Nephron progenitor cell (in vitro differentiated cells): ENCODE results near the gene CLTC.

Source experiments
- DNase-seq: peaks from one replicate; pipeline ENCODE4 v3.0.0; 2021
- H3K27ac Mint-ChIP-seq: 2 replicates; pipeline ENCODE4 v1.8.0; 2021; ENCODE audit warnings: mild to moderate bottlenecking, moderate library complexity, mixed read lengths
- H3K27me3 Mint-ChIP-seq: 2 replicates; pipeline ENCODE4 v1.8.0; 2021; ENCODE audit warnings: mild to moderate bottlenecking, low read depth, mixed read lengths; ENCODE audit not compliant: poor library complexity
- H3K36me3 Mint-ChIP-seq: 2 replicates; pipeline ENCODE4 v1.8.0; 2021; ENCODE audit warnings: low read depth, mixed read lengths
- H3K4me1 Mint-ChIP-seq: 2 replicates; pipeline ENCODE4 v1.8.0; 2021; ENCODE audit warnings: mixed read lengths
- H3K4me3 Mint-ChIP-seq: 2 replicates; pipeline ENCODE4 v1.8.0; 2021; ENCODE audit warnings: mild to moderate bottlenecking, moderate library complexity, mixed read lengths
- H3K9me3 Mint-ChIP-seq: 2 replicates; pipeline ENCODE4 v1.8.0; 2021; ENCODE audit warnings: mild to moderate bottlenecking, moderate library complexity, mixed read lengths
- TF ChIP-seq, protein P1 (sequence below): fragments of 200-600 bp; sonication (generic); IDR thresholded peaks from 2 replicates; pipeline ENCODE4 v1.5.0; 2021; ENCODE audit warnings: antibody characterized with exemption

The CLTC gene

DNA sequence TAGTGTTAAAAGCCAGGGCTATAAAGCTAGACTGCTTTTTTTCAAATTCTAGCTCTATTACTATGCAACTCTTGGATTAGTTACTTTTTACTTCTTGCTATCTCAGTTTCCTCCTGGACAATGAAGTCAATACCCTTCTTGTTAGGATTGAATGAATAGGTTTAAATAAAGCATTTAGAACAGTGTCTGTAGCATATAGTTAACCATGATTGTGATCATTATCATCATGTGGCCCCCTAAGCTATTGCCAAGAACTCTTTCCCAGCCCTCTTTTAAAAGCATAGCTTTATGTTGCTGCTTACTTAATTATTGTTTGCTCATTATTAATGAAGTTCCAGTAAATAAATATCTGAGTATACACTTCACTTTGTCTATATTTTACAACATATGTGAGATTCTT lies 92.2 kb downstream of the CLTC start:
- no peak for DNase-seq
- no peak overlapping the region for H3K27ac Mint-ChIP-seq
- no peaks in the 10 kb centered on the region for H3K9me3 Mint-ChIP-seq
- peaks cover 18% of the 10 kb centered on the region for H3K4me1 Mint-ChIP-seq
- no peak overlapping the region for H3K4me3 Mint-ChIP-seq
- H3K36me3 Mint-ChIP-seq = no peaks in the 10 kb centered on the region
- H3K27me3 Mint-ChIP-seq = peaks cover 2% of the 10 kb centered on the region
- TF ChIP-seq, protein P1, sequence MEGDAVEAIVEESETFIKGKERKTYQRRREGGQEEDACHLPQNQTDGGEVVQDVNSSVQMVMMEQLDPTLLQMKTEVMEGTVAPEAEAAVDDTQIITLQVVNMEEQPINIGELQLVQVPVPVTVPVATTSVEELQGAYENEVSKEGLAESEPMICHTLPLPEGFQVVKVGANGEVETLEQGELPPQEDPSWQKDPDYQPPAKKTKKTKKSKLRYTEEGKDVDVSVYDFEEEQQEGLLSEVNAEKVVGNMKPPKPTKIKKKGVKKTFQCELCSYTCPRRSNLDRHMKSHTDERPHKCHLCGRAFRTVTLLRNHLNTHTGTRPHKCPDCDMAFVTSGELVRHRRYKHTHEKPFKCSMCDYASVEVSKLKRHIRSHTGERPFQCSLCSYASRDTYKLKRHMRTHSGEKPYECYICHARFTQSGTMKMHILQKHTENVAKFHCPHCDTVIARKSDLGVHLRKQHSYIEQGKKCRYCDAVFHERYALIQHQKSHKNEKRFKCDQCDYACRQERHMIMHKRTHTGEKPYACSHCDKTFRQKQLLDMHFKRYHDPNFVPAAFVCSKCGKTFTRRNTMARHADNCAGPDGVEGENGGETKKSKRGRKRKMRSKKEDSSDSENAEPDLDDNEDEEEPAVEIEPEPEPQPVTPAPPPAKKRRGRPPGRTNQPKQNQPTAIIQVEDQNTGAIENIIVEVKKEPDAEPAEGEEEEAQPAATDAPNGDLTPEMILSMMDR = no peak

DNA sequence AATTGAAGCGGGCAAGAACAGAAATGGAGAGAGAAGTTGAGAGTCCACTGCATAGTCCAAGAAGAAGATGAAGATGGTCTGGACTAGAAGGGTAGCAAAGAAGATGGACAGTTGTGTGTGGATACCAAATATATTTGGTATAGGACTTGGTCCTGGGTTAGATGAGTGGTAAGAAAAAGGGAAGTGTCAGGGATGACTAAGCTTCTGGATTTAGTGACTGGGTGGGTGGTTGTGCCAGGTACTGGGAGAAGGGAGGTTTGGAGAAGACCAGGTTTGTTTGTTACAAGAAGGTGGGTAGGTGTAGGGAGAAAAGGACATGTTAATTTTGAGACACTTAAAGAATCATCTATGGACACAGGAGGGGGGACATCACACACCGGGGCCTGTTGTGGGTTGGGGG lies 93.2 kb downstream of the CLTC start:
- peaks cover 14% of the 10 kb centered on the region for H3K4me1 Mint-ChIP-seq
- no peak overlapping the region for H3K4me3 Mint-ChIP-seq
- H3K27ac Mint-ChIP-seq = peak overlapping the region; percentile 8
- no peaks in the 10 kb centered on the region for H3K36me3 Mint-ChIP-seq
- TF ChIP-seq, protein P1 = no peak
- H3K9me3 Mint-ChIP-seq = no peaks in the 10 kb centered on the region
- H3K27me3 Mint-ChIP-seq = peaks cover 2% of the 10 kb centered on the region
- DNase-seq = no peak

DNA sequence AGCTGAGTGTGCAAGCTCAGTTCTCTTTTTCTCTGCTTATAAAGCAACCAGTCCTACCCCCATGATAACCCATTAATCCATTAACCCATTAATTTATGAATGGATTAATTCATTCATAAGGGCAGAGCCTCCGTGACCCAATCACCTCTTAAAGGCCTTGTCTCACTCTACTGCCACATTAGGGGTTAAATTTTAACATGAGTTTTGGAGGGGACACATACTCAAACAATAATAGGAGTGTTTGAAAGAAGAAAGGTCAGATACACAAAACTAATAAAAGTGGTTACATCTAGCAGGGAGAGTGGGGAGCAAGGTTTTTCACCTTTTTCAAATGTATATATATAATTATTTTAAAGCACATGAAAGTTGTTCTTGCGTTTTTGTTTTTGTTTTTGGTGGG lies 94.6 kb downstream of the CLTC start:
- peaks cover 2% of the 10 kb centered on the region for H3K27me3 Mint-ChIP-seq
- H3K9me3 Mint-ChIP-seq = no peaks in the 10 kb centered on the region
- H3K4me3 Mint-ChIP-seq = no peak overlapping the region
- DNase-seq = no peak
- no peak overlapping the region for H3K27ac Mint-ChIP-seq
- TF ChIP-seq, protein P1 = no peak
- peaks cover 6% of the 10 kb centered on the region for H3K36me3 Mint-ChIP-seq
- H3K4me1 Mint-ChIP-seq = peaks cover 7% of the 10 kb centered on the region

DNA sequence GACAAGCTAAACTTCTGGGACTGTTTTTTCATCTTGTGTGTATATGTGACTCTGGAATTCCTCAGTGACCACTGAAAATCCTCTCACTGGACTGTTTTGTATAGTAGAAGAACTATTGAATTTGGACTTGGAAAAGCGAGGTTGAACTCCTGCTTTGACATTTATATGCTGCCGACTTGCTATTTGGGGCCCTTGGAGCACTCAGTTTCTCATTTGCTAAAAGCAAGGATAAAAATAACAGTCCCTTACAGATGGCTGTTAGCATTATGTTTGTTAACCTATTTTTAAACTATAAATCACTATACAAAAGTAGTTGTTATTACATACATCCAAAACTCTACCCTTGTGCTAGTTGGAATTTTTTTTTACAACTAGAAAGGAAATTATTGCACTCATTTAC lies 96.7 kb downstream of the CLTC start:
- peaks cover 6% of the 10 kb centered on the region for H3K36me3 Mint-ChIP-seq
- TF ChIP-seq, protein P1 = no peak
- peaks cover 5% of the 10 kb centered on the region for H3K4me1 Mint-ChIP-seq
- no peak overlapping the region for H3K4me3 Mint-ChIP-seq
- DNase-seq = no peak
- peaks cover 2% of the 10 kb centered on the region for H3K27me3 Mint-ChIP-seq
- H3K9me3 Mint-ChIP-seq = no peaks in the 10 kb centered on the region
- H3K27ac Mint-ChIP-seq = no peak overlapping the region

DNA sequence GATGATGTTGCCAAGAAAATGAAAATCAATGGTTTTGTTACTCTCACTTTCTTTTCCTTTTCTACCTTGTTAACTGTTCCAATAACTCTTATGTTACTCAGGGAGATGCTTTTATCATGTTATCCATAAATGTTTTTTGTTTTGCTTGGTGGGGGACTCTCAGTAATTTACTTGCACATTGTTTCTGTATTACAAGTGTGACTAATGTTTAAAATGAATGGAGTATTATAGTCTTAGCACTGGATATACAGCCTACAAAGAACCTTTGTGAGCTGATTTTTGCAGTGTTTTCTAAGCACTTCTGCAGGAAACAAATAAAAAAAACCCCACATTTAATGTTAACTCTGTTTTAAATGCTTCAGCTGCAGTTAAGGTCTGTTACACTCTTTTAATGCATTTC lies 99.8 kb downstream of the CLTC start:
- Mint-ChIP-seq H3K4me3 (no peak overlapping the region), H3K27ac (no peak overlapping the region), H3K9me3 (no peaks in the 10 kb centered on the region), H3K27me3 (no peaks in the 10 kb centered on the region), H3K36me3 (peaks cover 6% of the 10 kb centered on the region), H3K4me1 (peaks cover 5% of the 10 kb centered on the region)
- TF ChIP-seq, protein P1 = no peak
- DNase-seq = no peak

DNA sequence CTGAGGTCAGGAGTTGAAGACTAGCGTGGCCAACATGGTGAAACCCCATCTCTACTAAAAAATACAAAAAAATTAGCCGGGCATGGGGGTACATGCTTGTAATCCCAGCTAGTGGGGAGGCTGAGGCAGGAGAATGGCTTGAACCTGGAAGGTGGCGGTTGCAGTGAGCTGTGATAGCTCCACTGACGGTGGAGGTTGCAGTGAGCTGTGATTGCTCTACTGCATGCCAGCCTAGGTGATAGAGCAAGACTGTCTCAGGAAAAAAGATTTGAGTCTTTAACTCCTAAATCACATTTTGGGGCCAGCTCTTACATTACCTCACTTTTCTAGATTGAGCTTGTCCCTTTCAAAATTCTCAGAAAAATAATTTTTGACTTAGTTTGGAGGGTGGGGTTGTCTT lies 102.9 kb downstream of the CLTC start:
- Mint-ChIP-seq H3K4me3 (no peak overlapping the region), H3K36me3 (peaks cover 6% of the 10 kb centered on the region), H3K9me3 (no peaks in the 10 kb centered on the region), H3K27me3 (peaks cover 2% of the 10 kb centered on the region), H3K4me1 (peaks cover 5% of the 10 kb centered on the region), H3K27ac (no peak overlapping the region)
- TF ChIP-seq, protein P1 = no peak
- DNase-seq = no peak
